ENCODE results near the gene NIP7. TPM values are rescaled to one million over a fixed set of nuclear protein-coding genes. Genes with fewer than 3 reads are reported as not detected.

The NIP7 gene
- total RNA-seq, 1 donor from 2014 or later = 27.2 TPM

GRCh38 chr16:69329369-69330285, 9.9 kb upstream of the NIP7 start:
- peak overlapping the region; percentile 78 for H3K4me3 ChIP-seq (ENCODE audit: low read depth, low read length)
- TF ChIP-seq CTCF (conservative IDR thresholded peaks at IDR 0.05; ENCODE audit: low read depth, low read length) = no peak
- no peak for DNase-seq (ENCODE audit: low read depth)

GRCh38 chr16:69330286-69331109, 9.1 kb upstream of the NIP7 start, which contains the start of gene PDF:
Gene PDF, minus strand, starts transcription at chr16:69330588. Its CDS starts 18 bp downstream, at chr16:69330570.
- DNase-seq (ENCODE audit: low read depth) = no peak
- TF ChIP-seq CTCF (conservative IDR thresholded peaks at IDR 0.05; ENCODE audit: low read depth, low read length) = no peak
- H3K4me3 ChIP-seq (ENCODE audit: low read depth, low read length) = peak within 1 kb of the TSS; percentile 78

GRCh38 chr16:69334696-69335095, 4.9 kb upstream of the NIP7 start:
- TF ChIP-seq CTCF (conservative IDR thresholded peaks at IDR 0.05; ENCODE audit: low read depth, low read length) = no peak
- no peak overlapping the region for H3K4me3 ChIP-seq (ENCODE audit: low read depth, low read length)
- no peak for DNase-seq (ENCODE audit: low read depth)

GRCh38 chr16:69338557-69339288, 849 bp upstream of the NIP7 start:
- no peak for TF ChIP-seq CTCF (conservative IDR thresholded peaks at IDR 0.05; ENCODE audit: low read depth, low read length)
- no peak for DNase-seq (ENCODE audit: low read depth)
- peak overlapping the region; percentile 90 for H3K4me3 ChIP-seq (ENCODE audit: low read depth, low read length)

GRCh38 chr16:69340095-69340644, 598 bp downstream of the NIP7 start:
- no peak for TF ChIP-seq CTCF (conservative IDR thresholded peaks at IDR 0.05; ENCODE audit: low read depth, low read length)
- peak overlapping the region; percentile 90 for H3K4me3 ChIP-seq (ENCODE audit: low read depth, low read length)
- DNase-seq (ENCODE audit: low read depth) = no peak

GRCh38 chr16:69344171-69344570, 4.6 kb downstream of the NIP7 start:
- TF ChIP-seq CTCF (conservative IDR thresholded peaks at IDR 0.05; ENCODE audit: low read depth, low read length) = no peak
- H3K4me3 ChIP-seq (ENCODE audit: low read depth, low read length) = no peak overlapping the region
- DNase-seq (ENCODE audit: low read depth) = no peak
